ENCODE results near the gene CARMIL1.
"Not testable (repeated sequence)": the region's sequence is repeated elsewhere in the genome, so short reads cannot be mapped to it uniquely, and the experiment has no call there.

Gene CARMIL1

DNA sequence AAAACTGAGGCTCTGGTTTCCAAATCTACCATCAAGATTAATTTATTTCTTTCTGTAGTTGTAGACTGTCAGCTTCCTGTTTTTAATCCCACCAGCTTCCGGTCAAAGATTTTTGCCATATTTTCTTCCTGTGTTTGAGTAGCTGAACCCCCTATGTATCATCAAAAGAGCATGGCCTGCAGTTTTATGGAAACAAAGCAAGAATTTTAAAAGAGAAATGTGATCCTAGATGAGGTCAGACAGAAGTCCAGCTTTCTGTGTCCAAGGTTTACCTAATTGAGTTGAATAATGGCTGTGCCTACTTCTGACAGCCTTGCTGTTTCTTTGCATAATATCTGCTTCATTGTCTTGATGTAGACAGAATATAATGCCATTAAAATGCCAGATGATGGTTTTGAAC, 163.7 kb downstream of the CARMIL1 start:
- DNase-seq (ENCODE audit: low spot score): no peak

DNA sequence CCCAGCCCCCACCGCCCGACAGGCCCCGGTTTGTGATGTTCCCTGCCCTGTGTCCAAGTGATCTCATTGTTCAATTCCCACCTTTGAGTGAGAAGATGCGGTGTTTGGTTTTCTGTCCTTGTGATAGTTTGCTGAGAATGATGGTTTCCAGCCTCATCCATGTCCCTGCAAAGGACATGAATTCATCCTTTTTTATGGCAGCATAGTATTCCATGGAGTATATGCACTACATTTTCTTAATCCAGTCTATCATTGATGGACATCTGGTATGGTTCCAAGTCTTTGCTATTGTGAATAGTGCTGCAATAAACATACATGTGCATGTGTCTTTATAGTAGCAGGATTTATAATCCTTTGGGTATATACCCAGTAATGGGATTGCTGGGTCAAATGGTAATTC, 165.3 kb downstream of the CARMIL1 start:
- not testable (repeated sequence) for DNase-seq (ENCODE audit: low spot score)

DNA sequence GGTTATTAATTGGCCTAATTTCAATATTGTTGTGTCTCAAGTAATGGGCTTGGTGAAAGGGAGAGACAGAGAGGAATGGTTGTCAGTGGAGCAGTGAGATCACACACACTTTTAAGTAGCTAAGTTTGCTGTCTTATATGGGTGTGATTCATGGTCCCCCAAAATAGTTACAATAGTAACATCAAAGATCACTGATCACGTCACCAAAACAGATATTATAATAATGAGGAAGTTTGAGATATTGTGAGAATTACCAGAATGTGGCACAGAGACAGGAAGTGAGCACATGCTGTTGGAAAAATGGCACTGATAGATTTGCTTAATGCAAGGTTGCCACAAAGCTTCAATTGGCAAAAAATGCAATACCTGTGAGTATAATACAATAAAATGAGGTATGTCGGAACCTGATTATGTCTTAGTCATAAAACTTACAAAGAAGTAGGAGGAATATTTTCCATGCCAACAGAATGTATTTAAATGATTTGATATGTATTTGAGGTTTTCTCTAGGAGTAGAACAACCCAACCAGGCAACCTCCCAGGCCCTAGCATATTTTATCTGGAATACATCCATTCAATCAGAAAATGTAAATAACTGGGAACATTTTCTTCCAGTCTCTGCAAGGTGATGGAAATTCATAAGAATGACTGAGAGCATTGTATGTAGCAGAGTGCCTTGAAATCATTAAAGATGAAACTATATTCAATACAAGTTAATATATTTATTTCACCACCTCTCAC, 167.8 kb downstream of the CARMIL1 start:
- DNase-seq (ENCODE audit: low spot score): peak; percentile 9

DNA sequence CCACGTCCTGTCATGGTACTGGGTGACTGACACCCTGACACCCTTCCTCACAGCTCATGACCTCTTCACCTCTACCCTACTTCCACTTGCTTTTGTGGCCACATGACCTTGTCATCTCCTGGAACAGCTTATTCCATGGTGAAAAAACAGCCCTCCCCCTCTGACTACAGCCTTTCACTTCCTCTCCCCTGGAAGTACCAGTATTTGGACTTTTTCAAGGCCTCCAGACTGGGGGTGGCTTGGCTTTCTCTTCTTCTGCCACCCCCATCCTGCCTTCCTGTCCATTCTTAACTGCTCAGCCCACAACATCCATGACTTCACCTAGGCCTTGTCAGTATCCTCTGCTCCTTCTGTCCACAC, 168.4 kb downstream of the CARMIL1 start:
- no peak for DNase-seq (ENCODE audit: low spot score)

DNA sequence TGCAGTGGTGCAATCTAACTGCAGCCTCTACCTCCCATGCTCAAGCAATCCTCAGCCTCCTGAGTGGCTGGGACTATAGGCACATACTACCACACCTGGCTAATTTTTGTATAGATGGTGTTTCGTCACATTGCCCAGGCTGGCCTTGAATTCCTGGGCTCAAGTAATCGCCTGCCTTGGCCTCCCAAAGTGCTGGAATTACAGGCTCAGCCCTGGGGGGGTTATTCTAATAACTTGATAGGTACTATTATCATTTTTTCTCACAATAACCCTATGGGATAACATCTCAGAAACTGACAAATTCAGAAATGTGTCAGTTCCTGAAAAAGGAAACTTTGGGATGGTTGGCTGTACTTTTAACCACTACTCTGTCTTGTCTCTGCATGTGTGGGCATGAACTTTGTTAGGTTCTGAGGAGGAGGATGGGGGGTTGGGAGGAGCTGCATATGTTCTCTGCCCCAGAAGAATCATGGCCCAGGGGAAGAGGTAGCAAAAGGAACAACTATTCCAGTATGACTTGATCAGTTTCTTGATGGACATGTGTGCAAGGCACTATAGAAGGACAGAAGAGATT, 169.9 kb downstream of the CARMIL1 start:
- DNase-seq (ENCODE audit: low spot score): no peak

DNA sequence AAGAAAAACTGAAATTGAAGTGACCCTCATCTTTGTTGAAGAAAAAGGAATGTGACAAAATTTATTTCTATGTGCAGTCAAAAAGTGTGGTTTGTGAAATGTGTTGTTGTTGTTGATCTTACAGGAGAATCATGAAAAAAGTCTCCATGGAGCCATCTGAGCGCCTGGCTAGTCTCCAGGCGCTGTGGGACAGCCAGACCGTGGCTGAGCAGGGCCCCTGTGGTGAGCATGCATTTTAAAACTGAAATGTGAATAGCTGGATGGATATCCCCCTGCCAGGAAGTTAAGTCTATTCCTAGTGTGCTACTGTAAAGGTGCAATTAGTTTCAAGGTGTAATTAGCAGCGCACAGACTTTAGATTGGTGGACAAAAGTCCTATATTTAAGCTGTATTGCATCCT, 170.6 kb downstream of the CARMIL1 start:
- no peak for DNase-seq (ENCODE audit: low spot score)

DNA sequence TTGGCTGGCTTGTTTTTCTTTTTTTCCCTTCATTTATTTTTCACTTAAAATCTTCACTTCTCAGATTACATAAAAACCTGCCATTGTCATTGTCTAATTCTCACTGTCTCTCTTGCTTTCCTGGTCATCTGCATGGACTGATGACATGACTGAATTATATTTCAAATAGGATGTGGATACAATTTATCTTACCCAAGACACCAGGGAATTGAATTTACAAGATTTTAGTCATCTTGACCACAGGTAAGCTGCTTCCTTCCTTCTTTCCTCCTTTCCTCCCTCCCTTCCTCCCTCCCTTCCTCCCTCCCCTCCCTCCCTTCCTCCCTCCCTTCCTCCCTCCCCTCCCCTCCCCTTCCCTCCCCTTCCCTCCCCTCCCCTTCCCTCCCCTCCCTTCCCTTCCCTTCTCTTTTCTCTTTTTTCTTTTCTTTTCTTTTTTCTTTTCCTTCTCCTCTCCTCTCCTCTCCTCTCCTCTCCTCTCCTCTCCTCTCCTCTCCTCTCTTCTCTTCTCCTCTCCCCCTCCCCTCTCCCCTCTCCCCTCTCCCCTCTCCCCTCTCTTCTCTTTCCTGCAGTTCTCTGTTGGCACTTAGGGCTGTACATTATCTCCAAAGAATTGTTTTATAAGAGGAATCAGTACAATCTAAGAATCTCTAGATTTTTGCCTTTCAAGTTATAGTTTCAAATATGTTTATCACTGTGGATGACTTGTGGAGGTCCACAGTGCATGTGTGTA, 171.5 kb downstream of the CARMIL1 start:
- DNase-seq (ENCODE audit: low spot score): no peak

DNA sequence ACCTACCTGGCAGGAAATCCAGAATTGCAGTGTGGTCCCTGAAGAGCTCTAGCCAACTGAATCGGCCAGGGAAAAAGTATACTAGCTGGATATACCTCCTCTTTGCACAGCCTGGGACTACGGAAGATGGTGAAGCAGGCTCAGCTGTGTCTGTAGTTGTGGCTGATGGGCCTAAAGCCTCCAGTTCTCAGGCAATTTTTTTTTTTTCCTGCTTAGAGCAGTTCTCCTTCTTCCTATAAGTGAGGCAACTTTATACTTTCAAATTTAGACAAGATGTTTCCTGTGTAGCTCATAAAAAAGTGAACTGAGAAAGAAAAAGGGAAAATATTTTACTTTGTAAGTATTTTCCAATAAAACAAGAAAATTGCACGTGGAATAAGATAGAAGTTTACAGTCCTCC, 172.9 kb downstream of the CARMIL1 start:
- no peak for DNase-seq (ENCODE audit: low spot score)

DNA sequence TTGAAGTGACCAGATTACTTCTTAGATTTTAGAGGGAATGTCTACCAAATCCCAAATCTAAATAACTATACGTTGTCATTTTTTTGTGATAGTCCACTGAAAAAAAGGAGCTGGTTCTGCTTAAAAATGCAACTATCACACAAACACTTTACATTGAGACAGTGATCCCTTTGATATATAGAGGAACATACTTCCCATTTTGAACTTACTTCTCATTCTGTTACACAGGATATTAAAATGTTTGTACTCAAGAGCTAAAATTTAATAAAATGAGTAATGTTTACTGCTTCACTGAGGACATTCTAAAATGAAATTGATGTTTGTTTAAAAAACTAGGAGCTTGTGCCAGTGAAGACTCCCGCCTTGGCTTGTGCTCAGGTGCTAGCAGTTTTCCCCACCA, 174.1 kb downstream of the CARMIL1 start:
- no peak for DNase-seq (ENCODE audit: low spot score)

DNA sequence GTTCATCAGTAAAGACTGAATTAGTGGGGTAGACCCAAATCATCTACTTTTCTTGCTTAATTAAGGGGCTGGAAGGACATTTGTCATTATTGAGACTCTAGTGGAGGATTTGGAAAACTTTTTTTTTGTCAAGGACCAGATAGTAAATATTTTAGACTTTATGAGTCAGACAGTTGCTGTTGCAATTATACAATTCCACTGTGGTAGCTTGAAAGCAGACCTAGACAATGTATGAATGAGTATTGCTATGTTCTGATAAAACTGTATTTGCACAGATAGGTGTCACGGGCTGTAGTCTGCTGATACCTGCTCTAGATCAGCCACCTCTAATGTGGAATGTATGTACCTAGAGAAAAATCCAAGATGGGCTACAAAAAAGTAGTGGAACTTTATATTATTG, 175.0 kb downstream of the CARMIL1 start:
- no peak for DNase-seq (ENCODE audit: low spot score)

DNA sequence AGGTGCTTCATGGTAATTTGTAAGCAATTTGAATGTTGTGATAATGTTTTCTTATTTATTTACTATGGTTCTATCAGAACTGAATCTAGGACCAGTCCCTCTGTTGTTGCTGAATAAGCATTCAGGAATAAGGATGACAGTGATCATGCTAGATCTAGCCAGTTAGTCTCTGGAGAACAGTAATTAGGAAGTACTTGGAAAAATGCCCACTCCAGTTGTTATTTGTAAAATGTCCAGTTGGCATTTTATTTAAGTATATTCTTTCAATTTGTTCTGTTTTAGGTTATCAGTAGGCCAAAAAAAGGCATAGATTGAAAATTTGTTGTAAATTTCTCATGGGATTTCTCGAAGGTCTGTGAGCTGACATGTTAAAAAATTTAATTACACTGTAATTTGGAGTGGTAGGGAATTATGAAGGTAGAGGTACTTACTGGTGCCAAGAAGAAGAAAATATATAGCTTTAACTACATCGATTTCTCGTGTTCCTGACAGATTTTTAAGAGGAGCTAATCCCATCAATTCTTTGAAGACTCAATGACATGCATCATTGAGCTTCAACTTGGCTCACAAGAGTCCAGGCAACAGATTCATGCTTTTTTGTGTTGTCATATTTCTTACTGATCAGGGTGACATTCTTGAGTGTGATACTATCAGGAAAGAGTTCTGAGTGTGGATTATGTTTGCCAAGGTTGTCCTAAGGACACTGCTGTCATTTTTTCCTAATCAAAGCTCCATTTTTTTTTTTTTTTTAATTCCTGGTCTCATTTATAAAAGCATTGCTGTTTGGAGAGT, 177.3 kb downstream of the CARMIL1 start:
- DNase-seq (ENCODE audit: low spot score): no peak

DNA sequence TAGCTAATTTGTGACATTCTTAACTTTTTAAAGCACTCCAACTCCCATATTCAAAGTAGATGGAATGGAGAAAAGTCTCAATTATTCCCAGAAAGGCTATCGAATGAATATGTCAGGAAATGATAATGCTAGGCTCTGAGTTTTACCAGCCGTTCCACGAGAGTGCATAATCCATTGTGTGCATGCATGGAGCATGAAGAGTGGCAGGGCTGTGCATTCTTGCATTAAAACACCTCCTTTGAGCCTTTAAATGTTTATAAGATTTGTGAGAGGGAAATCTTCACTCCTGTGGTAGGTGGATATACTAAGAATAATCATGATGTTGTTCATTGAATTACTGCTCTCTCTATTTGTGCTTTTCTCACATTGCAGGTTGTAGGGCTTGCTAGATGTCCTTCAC, 178.3 kb downstream of the CARMIL1 start:
- no peak for DNase-seq (ENCODE audit: low spot score)

DNA sequence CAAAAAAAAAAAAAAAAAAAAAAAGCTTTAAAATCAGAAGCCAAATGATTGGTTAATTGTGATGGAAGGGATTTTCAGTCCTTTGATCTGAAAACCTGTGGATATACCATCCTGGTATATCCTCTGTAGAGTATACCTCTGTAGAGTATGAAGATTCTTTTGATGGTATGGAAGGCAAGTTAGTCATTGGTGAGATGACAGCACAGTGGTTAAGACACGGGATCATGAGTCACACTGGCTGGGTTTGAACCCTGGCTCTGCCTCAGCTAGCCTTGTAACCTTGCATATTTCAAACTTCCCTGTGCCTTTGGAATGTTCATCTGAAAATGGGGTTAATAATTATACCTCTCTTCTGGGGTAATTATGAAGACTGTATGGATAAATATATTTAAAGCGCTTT, 179.3 kb downstream of the CARMIL1 start:
- DNase-seq (ENCODE audit: low spot score): no peak

DNA sequence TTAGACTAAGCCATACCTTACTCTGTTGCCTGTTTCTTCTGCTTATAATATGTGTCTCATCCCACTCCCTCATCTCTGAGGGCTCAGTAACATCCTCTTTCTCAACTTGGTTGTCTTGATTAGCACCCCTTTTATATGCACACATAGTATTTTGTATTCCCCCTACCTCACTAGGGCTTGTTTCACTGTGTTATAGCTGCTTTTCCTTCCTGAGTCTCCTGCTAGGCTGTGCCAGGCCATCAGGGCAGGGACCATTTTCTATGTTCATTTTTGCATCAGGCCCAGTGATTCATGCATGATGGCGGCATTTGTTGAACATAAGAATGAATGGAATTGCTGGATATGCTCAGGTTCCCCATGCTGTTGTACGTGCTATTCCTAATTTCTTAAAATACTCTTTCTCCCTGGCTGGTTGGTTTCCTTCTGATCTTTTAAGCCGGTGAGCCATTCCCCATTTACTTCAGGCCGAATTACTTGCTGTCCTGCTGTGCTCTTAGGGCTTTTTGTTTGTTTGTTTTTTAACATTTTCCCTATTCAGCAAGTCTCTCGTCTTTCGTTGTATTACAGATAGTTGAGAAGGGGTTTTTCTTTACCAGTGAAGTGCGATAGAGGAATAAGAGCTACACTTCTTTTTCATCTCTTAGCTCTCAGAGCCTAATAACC, 183.2 kb downstream of the CARMIL1 start:
- DNase-seq (ENCODE audit: low spot score): no peak

DNA sequence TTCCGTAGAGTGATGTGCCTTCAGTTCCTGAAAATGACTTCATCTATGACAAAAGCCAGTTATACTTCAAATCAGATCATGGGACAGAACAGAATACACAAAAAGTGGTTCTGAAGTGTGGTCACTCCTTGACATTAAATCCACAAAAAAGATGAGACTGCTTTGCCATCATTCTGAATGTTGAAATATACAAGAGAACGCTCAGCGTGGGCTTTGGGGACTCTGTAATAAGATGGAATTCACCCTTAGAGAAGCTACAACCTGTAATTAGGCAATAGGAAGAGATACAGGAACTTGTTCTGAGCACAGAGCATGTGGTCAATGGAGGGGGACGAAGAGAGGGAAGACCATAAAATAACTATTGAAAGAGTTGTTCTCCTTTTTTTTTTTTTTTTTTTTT, 184.3 kb downstream of the CARMIL1 start:
- no peak for DNase-seq (ENCODE audit: low spot score)

DNA sequence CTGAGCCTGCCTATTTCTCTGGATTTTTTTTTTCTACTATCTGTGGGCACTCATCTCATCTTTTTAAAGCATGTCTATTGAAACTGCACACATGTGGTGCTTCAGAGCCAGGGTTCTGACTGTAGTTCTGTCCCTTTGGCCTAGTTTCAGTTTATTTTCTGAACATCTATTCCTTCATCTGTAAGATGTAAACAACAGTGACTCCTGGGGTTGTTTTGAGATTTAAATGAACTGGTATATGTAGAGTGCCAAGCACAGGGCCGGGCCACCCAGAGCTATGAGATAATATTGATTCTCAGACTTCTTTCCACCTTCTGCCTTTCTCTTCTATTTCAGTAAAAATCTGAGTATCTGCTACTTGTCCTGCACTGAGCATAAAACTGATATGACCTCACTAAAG, 185.1 kb downstream of the CARMIL1 start:
- no peak for DNase-seq (ENCODE audit: low spot score)

DNA sequence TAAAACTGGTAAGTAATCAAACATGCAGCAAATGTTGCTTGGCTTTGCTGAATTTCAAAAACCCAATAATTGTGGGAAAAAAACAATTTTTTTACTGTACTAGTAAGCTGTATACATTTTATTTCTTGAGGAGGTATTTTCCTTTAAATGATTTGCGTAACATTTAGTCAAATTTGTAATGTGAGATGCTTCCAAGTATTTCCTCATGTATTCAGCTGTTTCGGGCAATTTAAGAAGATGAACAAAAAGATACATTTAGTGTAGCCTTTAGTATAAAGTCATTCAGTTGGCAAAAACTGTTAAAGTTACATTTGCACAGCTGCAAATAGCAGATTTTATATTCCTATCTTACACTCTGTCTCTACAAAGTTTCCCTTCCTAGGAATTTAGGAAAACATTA, 186.8 kb downstream of the CARMIL1 start:
- DNase-seq (ENCODE audit: low spot score): no peak

DNA sequence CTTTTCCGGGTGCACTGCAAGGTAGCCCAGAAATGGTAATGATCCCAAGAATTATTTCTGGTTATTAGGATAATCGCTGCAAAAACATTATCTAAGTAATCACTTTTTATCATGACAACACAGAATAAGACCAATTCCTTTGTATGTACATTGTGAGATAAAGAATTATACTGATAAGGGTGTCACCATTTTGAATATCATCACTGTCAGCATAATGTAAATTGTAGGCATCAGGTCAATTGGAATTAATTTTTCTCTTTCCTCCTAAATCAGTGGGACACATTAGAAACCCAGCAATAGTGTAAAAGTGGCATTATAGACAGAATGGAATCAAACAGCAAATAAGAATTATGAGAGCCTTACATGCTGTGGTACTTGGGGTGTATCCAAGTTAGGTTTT, 189.7 kb downstream of the CARMIL1 start:
- DNase-seq (ENCODE audit: low spot score): no peak

DNA sequence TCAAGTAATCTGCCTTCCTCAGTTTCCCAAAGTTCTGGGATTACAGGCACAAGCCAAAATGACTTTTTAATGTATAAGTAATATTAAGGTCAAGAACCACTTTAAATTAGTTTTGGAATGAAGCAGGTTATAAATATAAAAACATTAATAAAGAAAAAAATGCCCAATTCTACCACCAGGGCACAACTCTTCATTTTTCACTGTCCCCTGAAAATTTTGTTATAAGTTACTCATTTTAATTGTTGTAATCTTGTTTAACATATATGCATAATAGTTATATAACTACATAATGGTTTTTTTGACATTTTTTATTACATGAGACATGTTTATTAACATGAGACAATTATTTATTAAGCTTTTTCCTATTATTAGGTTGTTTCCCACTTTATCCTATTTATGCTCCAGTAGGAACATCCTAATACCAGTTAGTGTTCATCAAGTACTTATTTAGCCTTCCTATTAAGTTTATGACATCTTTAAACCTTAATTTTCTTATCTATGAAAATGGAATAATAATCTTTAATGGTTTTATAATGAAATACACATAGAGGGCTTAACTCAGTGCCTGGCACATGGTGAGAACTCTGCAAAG, 190.7 kb downstream of the CARMIL1 start:
- DNase-seq (ENCODE audit: low spot score): no peak

DNA sequence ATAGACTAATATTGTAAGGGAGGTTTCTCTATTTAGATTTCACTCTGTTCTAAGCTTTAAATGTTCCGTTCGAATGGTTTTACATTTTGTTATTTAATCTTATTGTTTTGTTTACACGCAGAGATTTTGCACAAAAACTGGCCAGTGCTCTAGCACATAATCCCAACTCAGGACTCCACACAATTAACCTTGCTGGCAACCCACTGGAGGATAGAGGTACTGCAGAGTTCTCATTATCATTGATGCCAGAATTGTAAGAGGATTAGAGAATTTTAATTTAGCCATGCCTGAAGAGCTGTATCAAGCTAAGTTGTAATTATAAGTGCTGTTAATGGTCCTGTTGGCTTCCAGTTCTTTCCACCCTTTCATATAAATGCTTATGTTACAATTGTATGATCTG, 193.1 kb downstream of the CARMIL1 start:
- no peak for DNase-seq (ENCODE audit: low spot score)

DNA sequence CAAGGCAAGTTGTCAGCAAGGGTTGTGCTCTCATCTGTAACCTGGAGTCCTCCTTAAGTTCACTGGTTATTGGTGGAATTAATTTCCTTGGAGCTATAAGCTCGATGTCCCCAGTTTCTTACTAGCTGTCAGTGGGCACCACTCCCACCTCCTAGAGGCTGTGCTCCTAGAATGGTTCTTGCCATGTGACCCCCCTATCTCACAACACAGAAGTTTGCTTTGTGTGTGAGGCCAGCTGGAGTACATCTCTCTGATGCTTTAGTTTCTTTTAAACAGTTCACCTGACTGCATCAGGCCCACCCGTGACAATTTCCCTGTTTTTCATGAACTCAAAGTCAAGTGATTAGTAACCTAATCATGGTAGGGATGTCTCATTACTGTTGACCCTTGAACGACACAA, 193.7 kb downstream of the CARMIL1 start:
- no peak for DNase-seq (ENCODE audit: low spot score)

DNA sequence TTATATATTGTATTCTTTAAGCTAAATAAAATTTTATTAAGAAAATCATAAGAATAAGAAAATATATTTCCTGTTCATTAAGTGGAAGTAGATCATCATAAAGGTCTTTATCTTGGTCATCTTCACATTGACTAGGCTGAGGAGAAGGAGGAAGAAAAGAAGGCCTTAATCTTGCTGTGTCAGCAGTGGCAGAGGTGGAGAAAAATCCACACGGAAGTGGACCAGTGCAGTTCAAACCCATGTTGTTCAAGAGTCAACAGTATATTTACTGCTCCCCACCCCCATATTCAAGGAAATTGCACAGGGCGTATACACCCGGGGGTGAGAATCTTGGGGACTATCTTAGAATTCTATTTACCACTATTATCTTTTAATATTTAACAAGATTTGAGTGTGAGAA, 194.3 kb downstream of the CARMIL1 start:
- no peak for DNase-seq (ENCODE audit: low spot score)
